Hematopoietic multipotent progenitor cell treated with erythropoietin and hydrocortisone succinate and interleukin-3 and kit ligand, for 17 days (in vitro differentiated cells): Measurements from ENCODE around the gene SLC22A7.

ENCODE experiments used
- DNase-seq: peaks from one replicate; pipeline ENCODE4 v3.0.0-alpha.2; 2015; ENCODE audit warnings: low spot score

The SLC22A7 gene

DNA sequence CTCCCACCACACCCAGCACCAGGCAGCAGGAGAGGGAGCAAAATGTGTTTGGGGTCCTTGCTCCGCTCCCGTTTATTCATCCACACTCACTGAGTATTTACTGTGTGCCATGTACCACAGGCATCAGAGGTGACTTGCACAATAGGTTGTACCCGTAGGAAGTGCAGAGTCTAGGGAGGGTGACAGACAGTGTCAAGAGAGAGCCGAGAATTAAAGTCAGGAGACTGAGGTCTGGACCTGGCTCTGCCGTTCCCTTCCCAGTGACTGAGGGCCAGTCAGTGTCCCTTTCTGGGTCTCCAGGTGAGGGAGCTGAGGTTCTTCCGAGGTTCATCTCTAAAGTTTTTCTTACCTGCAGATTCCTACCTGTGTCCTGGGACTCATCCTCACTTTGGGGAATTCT is 32.5 kb upstream of the SLC22A7 start:
- no peak for DNase-seq

- no peak for DNase-seq
Observed at GRCh38 chr6:43267619-43268354, 30.3 kb upstream of the SLC22A7 start.

GRCh38 chr6:43268355-43268700 is 29.7 kb upstream of the SLC22A7 start:
- no peak for DNase-seq

DNA sequence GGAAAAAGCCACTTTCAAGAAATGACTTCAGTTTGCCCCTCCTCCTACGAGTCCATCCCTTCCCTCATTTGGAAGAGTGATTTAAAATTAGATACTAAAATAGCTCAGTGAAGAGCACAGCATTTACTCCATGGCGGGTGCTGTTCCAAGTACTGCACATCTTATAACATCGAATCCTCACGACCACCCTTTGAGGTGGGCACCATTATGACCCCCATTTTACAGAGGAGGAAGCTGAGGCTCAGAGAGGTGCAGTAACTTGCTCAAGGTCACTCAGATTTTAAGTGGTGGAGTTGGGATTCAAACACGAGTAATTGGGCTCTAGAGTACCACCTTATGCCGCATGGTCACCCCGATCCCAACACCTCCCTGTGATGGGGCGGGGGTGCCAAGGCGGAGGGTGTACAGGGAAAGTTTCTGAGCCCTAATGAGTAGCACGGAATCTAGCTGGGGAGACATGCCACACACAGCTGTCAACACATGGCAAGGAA is 29.2 kb upstream of the SLC22A7 start:
- no peak for DNase-seq

GRCh38 chr6:43269273-43270007 is 28.6 kb upstream of the SLC22A7 start:
- no peak for DNase-seq

DNA sequence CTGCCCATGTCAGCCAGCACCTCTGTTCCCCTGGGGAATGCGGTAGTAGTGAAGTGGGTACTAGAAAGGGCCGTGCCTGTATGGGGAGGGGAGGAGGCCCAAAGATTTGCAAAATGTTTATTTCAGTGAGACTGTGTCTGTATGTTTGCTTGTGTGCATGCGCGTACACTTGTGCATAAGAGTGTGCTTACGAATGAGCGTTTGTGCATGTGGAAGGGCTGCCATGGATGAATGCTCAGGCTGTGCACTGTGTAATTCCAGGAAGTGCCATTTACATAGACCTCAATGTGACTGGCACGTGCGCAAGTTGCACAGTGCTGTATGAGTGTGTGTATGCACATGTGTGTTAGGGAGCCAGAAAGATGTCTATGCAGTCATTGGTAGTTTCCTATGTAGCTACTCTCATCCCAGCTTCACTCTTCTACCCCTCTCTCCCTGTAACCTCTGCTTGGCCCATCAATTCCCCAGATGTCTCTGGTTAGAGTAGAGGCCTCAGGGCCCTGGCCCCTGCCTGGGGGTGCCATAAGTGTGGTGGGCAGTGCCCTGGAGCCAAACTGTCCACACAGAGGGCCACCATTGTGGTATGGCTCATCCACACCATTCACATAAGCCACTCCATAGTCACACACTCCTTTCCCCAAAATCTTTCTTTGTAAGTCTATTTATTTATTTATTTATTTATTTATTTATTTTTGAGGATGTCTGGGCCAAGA is 26.8 kb upstream of the SLC22A7 start:
- DNase-seq: no peak

DNA sequence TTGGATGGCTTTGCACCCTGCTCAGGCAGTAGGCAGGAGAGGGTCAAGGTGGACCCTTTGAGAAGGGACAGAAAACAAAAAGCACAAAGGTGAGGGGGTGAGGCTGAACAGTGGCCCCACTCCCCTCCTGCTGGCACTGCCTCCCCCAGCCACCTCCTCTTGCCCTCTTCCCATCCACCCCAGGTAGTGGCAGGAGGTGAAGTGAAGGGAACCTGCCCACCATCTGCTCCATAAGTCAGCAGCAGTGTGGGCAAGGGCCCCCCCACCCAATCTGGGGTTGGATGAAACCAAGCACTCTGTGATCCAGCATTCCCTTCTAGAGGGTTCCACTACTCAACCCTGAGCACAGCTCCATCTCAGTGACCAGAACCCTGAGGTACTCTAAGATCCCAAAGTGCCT is 26.1 kb upstream of the SLC22A7 start:
- DNase-seq: no peak

GRCh38 chr6:43273707-43274106 is 24.4 kb upstream of the SLC22A7 start:
- no peak for DNase-seq

- no peak for DNase-seq
Observed at GRCh38 chr6:43274127-43274915, 23.7 kb upstream of the SLC22A7 start.

DNA sequence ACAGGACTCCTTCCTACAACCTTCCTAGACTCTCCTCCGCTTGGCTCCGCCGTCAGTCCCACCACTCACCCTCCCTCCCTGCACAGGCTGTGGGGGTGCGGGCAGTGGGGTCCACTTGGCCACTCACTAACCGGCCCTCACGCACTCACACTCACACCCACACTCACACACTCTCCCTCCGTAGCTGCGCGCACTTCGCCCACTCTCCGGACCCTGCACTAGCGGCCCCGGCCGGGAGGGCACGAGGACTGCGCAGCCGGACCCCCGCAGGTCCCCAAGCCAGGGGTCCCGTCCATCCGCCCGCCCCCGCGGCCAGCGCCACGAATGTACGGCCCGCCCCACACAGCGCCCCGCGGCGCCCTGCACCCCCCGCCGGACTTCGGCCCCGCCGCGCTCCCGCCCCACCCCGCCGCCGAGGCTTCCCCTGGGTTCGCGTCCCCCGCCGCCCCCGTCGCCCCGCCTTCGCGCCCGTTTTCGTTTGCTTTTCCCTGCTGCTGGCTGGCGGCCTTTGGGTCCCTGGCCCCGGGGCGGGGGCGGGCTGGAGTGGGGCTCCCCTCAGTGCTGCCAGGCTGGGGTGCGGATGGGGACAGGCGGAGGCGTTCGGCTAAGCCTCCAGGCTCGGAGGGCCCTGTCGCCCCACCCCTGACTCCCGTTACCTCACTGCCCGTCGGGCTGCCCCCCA is 23.0 kb upstream of the SLC22A7 start:
- no peak for DNase-seq

DNA sequence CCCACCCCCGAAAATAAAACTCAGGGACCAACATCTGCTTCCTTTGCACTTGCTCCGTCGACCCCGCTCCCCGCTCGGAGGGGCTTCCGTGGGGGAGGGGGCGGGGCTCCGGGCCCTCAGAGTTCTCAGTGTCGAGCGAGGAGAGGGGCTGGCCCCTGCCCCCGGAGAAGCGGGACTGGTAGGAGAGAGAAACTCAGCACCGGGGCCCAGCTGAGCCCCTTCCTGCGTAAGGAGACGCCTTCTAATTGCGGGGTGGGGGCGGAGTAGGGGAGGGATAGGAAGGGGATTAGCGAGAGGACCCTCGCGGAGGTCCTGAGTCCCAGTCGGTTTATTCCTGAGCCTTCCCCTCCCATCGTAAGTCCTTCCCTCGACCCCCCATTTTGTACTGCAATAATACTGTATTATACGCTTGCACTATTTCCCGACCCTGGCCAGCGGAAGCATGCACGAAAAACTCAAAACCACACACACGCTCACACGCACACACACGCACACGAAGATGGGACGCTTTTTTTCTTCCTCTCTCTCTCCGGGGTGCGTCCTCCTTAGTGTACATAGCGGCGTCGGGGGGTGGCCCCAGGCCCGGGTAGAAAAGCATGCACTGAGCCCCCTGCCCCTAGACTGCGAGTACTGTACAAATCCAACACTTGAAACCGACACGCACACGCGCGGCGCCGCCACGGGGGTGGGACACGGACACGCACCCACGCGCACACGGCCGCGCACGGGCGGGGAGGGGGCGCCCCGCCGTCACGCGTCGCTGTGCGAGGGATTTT is 22.1 kb upstream of the SLC22A7 start:
- DNase-seq: no peak

DNA sequence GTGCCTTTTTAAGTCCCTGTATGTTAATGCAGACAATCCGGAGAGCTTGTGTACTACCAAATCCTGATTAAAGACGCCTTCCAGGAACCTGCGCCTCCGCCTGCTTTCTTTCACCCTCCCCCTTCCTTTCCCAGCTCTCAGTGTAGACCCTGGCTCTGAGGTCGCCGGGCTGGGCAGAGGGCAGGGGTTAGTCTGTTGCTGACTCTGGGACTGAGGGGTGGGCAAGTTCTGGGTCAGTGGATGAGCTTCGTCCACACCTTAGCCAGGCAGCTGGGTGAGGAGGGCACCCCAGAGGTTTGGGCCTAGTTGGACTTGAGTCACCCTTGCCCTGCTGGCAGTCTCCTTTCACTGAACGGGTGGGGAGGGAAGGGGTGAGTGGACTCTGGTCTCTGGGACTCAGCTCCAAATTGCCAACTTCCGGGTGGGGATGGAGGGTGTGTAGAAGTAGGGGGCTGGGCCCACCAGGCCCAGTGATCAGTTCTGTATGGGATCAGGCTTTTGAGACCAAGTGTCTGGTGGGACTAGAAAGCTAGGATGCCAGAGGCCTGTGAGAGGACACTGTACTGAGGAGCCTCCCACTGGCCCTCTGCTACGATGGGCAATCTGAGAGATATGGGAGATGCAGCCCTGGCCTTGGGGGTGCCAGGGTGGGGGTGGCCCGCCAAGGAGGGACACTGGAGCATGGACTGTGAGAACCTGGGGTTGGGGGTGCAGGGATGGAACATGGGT is 21.3 kb upstream of the SLC22A7 start:
- DNase-seq: no peak

DNA sequence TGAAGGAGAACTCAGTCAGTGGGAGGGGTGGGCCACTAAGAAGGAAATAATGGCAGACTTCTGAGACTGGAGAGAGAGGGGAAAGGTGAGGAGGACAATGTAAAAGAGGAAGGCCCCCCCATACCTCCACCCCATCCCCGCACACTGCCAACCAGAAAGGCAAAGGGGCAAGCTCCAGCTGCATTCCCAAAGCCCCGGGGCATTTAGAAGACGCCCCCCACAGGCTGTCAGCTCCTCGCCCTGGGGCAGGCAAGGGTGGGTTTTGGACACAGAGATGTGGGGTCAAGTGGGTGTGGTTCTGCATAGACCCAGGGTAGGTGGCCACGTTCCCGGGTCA is 20.8 kb upstream of the SLC22A7 start:
- no peak for DNase-seq

- DNase-seq: no peak
Observed at GRCh38 chr6:43277643-43278523, 20.2 kb upstream of the SLC22A7 start.

- no peak for DNase-seq
Observed at GRCh38 chr6:43278524-43279078, 19.5 kb upstream of the SLC22A7 start.

DNA sequence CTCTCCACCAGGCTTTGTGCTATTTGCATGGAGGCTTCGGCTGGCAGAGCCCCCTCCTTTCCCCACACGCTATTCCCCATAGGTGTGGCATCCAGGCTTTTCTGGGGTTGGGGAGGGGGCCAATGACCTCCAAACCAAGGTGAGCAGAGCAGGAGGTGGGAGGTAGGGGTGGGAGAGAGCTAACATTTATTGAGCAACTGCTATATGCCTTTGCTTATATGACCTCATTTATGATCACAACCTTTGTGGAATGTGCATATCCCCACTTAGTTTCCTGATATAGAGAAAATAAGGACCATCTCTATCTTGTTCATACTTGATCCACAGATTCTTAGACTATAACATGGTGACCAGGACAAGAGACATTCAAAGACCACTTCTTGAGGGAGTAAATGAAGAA is 17.8 kb upstream of the SLC22A7 start:
- DNase-seq: no peak

DNA sequence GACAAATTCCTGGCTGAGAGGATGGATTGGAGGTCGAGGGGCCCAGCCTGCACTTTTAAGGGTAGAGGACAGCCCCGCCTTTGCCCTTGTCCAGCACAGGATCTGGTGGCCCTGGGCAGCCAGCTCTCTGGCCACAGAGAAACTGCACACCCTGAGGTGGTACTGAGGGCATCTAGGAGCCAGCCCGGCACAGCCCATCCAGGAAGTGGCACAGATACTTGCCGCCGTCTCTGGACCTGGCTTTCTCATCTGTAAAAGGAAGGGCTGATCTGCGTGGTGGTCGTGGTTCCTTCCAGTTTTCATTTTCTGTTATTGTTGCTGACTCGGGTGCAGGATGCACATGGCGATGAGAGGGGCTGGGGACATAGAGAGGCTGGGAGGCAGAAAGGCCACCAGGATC is 16.0 kb upstream of the SLC22A7 start:
- no peak for DNase-seq

- DNase-seq: no peak
Observed at GRCh38 chr6:43282636-43283513, 15.2 kb upstream of the SLC22A7 start.
